Skin epidermis (tissue), 12 donors: ENCODE results near the gene HTT.

ENCODE experiments used
- H3K27ac ChIP-seq, 21 experiments: fragments of 200-600 bp; sonication (generic) in 11 of 21; one replicate each; pipeline ENCODE4 v1.5.0; 2020; ENCODE audit warnings: mild to moderate bottlenecking in 3 of 21, inconsistent platforms in 2 of 21, moderate library complexity in 2 of 21
- H3K4me3 ChIP-seq, 7 experiments: fragments of 200-600 bp; sonication (generic) in 2 of 7; one replicate each; pipeline ENCODE4 v1.5.0; 2020; ENCODE audit warnings: inconsistent platforms in 2 of 7, mild to moderate bottlenecking in 2 of 7, moderate library complexity in 1 of 7

Gene HTT

GRCh38 chr4:3268395-3269104 lies 194.1 kb downstream of the HTT start:
- H3K27ac ChIP-seq, result no peak overlapping the region

GRCh38 chr4:3269105-3269927 lies 194.8 kb downstream of the HTT start:
- Histone ChIP-seq H3K27ac (no peak overlapping the region), H3K4me3 (no peak overlapping the region)

More at GRCh38 chr4:3268395-3269104, 194.1 kb downstream of the HTT start:
- H3K4me3 ChIP-seq, result no peak overlapping the region

GRCh38 chr4:3269991-3270611 lies 195.6 kb downstream of the HTT start:
- H3K27ac ChIP-seq, result no peak overlapping the region
- no peak overlapping the region for H3K4me3 ChIP-seq

DNA sequence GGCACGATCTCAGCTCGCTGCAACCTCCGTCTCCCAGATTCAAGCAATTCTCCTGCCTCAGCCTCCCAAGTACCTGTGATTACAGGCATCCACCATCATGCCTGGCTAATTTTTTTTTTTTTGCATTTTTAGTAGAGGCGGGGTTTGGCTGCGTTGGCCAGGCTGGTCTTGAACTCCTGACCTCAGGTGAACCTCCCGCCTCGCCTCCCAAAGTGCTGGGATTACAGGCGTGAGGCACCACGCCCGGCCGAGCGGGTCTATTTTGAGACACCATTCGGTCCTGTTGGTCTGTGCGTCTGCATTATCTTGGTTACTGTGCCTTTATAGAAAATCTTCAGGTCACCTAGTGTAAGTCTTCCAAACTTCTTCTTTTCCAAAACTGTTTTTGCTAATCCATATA lies 196.7 kb downstream of the HTT start:
- no peak overlapping the region for H3K27ac ChIP-seq
- no peak overlapping the region for H3K4me3 ChIP-seq

- Histone ChIP-seq H3K27ac (no peak overlapping the region), H3K4me3 (no peak overlapping the region)
Observed at GRCh38 chr4:3276986-3277385, 202.5 kb downstream of the HTT start.

DNA sequence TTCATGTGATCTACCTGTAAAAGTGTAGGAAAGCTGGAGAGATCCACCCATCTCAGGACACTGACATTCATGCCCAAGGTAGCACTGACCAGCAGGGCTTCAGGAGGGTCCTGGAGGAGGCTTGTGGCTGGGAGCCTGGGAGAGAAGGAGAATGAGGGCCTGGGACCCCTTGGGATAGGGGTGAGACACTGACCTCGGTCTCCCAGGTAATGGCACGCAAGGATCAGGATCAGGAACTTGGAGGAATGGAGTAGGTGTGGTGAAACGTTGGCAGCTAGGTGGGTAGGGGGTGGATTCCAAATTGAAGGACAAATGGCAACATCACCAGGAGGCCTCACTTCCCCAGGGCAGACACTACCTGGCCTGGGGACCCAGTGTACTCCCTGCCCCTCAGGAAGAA lies 206.0 kb downstream of the HTT start:
- H3K27ac ChIP-seq, result no peak overlapping the region
- H3K4me3 ChIP-seq, result no peak overlapping the region

- no peak overlapping the region for H3K27ac ChIP-seq
- no peak overlapping the region for H3K4me3 ChIP-seq
Observed at GRCh38 chr4:3283483-3283882, 209.0 kb downstream of the HTT start.

DNA sequence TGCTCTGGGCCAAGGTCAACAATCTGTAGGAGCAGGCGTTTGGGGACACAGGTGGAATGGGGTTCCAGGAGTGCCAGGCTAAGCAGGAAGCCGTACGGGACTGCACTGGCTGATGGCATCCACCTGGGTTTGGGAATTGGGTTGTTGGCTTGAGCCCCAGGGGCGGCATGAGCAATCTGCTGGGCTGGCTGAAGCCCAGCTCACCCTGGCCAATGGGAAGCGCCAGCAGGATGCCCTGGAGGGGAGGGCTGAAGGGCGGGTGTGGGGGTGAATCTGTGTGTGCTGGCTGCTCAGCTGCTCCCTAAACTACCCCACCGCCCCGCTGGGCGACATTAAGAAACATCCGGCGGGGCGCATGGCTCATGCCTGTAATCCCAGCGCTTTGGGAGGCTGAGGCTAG lies 209.4 kb downstream of the HTT start:
- no peak overlapping the region for H3K4me3 ChIP-seq
- H3K27ac ChIP-seq, result no peak overlapping the region

DNA sequence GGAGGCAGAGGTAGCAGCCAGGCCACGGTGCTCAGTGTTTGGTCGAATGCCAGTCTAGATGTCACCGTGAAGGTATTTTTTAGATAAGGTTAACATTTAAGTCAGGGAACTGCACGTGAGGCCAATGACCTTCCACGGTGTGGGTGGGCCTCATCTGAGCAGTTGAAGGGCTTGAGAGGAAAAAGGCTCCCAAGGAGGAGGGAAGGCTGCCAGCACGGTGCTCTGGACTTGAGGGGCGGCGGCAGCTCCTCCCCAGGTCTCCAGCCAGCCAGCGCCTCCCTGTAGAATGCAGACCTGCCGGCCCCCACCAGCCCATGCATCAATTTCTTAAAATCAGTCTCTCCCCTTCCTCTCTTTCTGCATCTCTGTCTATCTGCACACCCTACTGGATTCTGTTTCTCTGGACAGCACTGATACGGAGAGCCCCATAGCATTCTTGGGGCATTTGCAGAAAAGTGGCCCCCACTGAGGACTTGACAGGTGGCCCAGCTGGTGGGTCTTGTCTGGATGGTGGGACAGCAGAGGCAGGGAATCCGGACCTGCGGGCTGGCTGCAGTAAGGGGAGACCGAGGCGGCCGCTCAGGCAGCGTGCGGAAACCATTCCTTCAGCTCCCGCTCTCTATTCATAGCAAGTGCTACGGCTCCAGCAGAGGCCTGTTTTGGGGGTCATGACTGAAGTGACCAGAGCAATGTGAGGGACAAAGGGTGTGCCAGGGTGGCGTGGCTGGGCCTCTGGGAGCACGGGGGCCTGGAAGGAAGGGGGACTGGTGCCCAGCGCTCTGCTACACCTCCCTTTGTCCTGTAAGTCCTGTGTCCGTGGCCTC lies 210.5 kb downstream of the HTT start:
- H3K4me3 ChIP-seq, result no peak overlapping the region
- H3K27ac ChIP-seq, result no peak overlapping the region

GRCh38 chr4:3285558-3286334 lies 211.3 kb downstream of the HTT start:
- H3K4me3 ChIP-seq, result no peak overlapping the region
- peak overlapping the region in 2 of 21 experiments; percentile 3 to 58 for H3K27ac ChIP-seq

- H3K4me3 ChIP-seq, result no peak overlapping the region
- peak overlapping the region in 2 of 21 experiments; percentile 3 to 58 for H3K27ac ChIP-seq
Observed at GRCh38 chr4:3286335-3287175, 212.1 kb downstream of the HTT start.

DNA sequence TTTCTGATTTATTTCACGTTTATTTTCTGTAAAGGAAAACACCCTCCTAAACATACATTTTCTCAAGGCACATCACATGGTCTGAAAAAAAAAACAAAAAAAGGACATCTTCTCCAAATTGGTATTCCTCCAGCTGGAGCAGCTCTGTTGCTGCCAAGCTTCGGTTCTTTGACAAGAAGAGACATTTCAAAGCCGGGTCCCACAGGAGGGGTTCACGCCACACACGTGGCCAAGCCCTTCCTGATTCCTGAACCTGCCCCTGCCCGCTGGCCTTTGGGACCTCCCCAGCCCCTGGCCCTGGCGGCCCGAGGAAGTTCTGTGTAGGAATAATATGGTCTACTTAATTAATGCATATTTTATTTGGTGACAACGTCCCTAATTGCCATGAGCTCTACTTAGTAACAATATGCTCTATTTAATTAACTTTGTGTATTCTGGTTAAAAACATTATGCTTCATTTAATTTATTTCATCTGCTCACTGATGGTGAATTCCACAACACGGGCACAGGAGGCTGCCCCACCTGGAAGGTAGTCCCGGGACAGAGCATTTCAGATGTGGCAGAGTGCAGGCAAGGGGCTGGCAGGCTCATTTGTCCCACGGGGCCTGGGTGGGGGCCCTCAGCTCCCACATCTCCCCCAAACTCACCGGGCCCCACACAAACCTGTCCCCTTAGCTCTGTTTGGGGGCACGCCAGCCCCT lies 212.9 kb downstream of the HTT start:
- no peak overlapping the region for H3K27ac ChIP-seq
- no peak overlapping the region for H3K4me3 ChIP-seq

GRCh38 chr4:3287972-3288570 lies 213.6 kb downstream of the HTT start:
- no peak overlapping the region for H3K4me3 ChIP-seq
- H3K27ac ChIP-seq, result no peak overlapping the region

GRCh38 chr4:3288571-3289094 lies 214.2 kb downstream of the HTT start:
- Histone ChIP-seq H3K4me3 (no peak overlapping the region), H3K27ac (no peak overlapping the region)

DNA sequence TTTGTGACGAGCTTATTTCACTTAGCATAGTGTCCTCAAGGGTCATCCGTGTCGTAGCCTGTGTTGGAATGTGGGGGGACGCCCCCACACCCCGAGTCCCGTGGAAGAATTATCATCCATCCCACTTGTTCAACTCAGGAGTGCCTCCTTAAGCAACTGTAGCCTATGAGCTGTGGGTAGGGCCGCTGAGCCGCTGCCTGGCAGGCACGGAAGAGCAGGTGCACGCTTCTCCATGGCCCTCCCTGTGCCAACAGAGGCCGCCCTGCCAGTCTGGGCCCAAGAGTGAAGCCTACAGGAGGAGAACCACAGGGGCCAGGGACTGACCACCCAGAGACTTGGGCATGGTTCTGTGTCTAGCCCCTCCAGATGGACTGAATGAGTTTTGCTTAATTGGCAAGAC lies 216.0 kb downstream of the HTT start:
- H3K27ac ChIP-seq, result no peak overlapping the region

GRCh38 chr4:3290889-3291321 lies 216.4 kb downstream of the HTT start:
- no peak overlapping the region for H3K4me3 ChIP-seq
- peak overlapping the region in 1 of 21 experiments; percentile 92 for H3K27ac ChIP-seq

More for the DNA sequence above, 216.0 kb downstream of the HTT start:
- no peak overlapping the region for H3K4me3 ChIP-seq

- Histone ChIP-seq H3K4me3 (peak overlapping the region; percentile 50 to 84 (median 72)), H3K27ac (peak overlapping the region in 19 of 21 experiments; percentile 47 to 94 (median 83))
Observed at GRCh38 chr4:3291411-3291968, 217.0 kb downstream of the HTT start.
